ENCODE results near the gene KNDC1.

DNA sequence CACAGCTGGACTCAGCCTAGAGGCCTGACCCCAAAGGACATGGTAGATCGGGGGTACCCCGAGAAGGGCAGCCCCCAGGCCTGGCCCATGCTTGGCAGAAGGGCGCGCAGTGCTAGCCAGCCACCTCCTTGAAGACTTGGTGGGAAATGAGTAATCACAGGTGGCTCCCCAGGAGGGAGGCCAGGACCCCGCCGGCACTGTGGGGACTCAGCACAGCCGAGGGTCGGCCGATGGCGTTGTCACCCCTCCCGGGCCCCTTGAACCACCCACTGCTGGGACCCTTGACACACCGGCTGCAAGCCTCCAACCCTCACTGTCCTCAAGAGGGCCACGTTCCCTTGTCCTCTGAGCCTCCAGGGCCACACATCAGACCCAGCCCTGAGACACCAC lies 44.6 kb upstream of the KNDC1 start:
- TF ChIP-seq, protein P1, sequence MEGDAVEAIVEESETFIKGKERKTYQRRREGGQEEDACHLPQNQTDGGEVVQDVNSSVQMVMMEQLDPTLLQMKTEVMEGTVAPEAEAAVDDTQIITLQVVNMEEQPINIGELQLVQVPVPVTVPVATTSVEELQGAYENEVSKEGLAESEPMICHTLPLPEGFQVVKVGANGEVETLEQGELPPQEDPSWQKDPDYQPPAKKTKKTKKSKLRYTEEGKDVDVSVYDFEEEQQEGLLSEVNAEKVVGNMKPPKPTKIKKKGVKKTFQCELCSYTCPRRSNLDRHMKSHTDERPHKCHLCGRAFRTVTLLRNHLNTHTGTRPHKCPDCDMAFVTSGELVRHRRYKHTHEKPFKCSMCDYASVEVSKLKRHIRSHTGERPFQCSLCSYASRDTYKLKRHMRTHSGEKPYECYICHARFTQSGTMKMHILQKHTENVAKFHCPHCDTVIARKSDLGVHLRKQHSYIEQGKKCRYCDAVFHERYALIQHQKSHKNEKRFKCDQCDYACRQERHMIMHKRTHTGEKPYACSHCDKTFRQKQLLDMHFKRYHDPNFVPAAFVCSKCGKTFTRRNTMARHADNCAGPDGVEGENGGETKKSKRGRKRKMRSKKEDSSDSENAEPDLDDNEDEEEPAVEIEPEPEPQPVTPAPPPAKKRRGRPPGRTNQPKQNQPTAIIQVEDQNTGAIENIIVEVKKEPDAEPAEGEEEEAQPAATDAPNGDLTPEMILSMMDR (IDR thresholded peaks at IDR 0.05): no peak
- TF ChIP-seq EP300 (IDR thresholded peaks at IDR 0.05): no peak
